ENCODE results near the gene NIPAL4. TPM values are rescaled to one million over a fixed set of nuclear protein-coding genes. Genes with fewer than 3 reads are reported as not detected.
A peak's percentile ranks its signal among the peaks of the same experiment; 100 is the strongest.
"Not testable (repeated sequence)": the region's sequence is repeated elsewhere in the genome, so short reads cannot be mapped to it uniquely, and the experiment has no call there.

The NIPAL4 gene
- total RNA-seq, 1 donor from 2014 or later: not detected

- DNase-seq (no peak), ATAC-seq (no peak)
- intact Hi-C loops (cut with micrococcal nuclease): no loop called here
Measured at GRCh38 chr5:157479612-157480510, 19.8 kb downstream of the NIPAL4 start.

- DNase-seq (no peak), ATAC-seq (no peak)
- intact Hi-C loops (cut with micrococcal nuclease): no loop called here
Measured at GRCh38 chr5:157481265-157481664, 21.3 kb downstream of the NIPAL4 start.

DNA sequence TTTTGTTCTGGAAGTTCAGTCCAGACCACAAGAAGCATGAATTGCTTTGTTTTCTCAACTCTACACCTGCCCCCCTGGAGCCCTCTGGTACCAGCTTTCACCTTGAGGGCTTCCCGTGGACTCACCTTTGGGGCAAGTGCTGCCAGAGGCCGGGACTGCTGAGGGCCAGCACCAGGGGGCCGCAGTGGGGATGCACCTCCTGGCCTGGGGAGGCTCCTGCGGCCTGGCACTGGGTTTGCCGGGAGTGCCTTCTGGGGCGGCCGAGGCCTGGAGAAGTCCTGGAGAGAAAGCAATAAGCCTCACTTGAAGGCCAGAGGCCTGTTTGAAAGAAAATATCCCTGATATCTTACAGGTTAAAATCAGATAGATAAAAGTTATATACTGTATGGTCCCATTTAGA lies 21.7 kb downstream of the NIPAL4 start:
- ATAC-seq (no peak), DNase-seq (no peak)
- intact Hi-C loops (cut with micrococcal nuclease): no loop called here

- ATAC-seq: not testable (repeated sequence)
Measured at GRCh38 chr5:157482702-157483101, 22.7 kb downstream of the NIPAL4 start.

DNA sequence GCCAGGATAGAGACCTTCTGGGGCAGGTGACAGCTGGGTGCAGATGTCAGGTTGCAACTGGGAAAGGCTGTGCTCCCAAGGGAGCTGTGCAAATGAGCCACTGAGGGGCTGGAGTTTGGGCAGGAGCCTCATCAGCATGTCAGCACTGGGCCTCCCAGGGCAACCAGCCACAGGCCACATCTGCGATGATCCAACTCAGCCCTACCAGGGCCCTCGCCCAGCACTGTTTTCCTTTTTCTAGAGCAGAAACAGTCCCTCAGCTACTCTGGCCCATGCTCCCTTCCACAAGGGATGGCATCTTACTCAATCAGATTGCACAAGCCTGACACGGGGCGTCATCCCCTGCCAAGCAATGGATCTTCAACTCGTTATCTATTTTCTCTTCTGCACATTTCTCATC lies 24.8 kb downstream of the NIPAL4 start:
- peak; percentile 80 for DNase-seq
- intact Hi-C loops (cut with micrococcal nuclease): no loop called here
- peak; percentile 90 for ATAC-seq

More at GRCh38 chr5:157482702-157483101, 22.7 kb downstream of the NIPAL4 start:
- intact Hi-C loops (cut with micrococcal nuclease); DNase-seq: not testable (repeated sequence)

DNA sequence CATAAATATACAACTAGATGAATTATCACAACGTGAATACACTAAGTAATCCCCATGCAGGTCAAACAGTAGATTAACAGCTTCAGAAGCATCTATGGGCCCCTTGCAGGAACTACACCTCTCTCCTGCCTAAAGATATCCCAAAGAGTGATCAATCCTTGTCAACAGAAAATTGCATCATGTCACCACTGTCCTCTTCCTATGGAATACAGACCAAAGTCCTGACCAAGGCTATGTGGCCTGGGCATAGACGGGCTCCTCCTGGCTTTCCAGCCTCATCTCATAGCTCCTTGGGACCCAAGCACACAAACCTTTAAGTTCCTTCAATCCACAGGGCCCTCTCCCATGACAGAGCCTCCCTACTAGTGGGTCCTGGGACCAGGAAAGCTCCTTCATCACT lies 25.3 kb downstream of the NIPAL4 start:
- intact Hi-C loops (cut with micrococcal nuclease): no loop called here
- no peak for ATAC-seq

DNA sequence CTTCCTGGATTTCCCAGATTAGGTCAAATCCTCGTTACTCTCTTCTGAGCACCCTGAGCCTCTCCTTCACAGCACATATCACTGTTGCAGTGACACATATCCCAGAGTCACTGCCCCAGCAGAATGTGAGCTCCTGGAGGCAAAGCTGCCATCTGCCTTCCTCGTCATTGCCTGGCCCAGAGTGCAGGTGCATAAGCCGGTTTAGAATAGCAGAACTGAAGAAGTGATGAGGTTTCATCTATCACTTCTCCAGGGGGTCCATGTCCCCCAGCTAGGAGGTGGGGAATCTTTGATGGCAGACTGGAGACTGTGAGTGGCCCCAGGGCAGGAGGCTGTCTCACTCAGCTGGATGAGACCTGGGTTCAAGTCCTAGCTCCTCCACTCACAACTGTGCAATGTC lies 25.8 kb downstream of the NIPAL4 start:
- ATAC-seq: no peak
- DNase-seq: no peak
- intact Hi-C loops (cut with micrococcal nuclease): no loop called here

More for the DNA sequence above, 25.3 kb downstream of the NIPAL4 start:
- no peak for DNase-seq

DNA sequence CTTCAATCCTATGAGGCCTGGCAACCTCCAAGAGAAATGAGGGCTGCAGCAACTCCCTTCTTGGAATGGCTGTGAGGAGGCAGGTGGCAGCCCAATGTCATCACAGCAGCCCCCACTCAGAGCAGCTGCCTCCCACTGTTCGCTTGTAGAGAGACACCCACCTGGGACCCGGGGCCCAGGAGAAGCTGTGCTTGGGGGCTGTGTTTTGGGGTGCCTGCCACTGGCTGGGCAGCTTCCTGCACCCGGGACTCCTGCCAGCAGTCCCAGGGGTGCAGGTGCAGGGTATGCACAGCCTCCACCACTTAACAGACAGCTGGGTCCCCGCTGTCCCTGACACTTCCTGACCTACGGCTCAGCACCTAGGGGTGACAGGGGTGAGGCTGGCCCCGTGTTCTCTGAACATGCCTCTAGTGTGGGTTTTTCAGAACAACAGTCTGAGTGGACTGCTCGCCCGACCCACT lies 26.2 kb downstream of the NIPAL4 start:
- intact Hi-C loops (cut with micrococcal nuclease): no loop called here
- DNase-seq (no peak), ATAC-seq (no peak)

DNA sequence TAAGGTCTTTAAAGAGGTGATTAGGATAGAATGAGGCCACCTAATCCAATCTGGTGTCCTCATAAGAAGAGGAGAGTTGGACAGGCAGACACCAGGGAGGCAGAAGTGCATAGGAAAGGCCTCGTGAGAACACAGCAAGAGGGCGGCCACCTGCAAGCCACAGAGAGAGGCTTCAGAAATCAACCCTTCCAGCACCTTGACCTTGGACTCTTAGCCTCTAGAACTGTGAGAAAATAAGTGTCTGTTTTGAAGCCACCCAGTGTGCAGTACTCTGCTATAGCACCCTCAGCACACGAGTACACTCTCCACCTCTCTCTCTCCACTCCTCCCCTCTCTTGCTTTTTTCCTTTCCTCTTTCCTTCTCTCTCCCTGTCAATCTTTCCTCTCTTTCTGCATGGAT lies 26.8 kb downstream of the NIPAL4 start:
- DNase-seq (no peak), ATAC-seq (no peak)
- intact Hi-C loops (cut with micrococcal nuclease): no loop called here

DNA sequence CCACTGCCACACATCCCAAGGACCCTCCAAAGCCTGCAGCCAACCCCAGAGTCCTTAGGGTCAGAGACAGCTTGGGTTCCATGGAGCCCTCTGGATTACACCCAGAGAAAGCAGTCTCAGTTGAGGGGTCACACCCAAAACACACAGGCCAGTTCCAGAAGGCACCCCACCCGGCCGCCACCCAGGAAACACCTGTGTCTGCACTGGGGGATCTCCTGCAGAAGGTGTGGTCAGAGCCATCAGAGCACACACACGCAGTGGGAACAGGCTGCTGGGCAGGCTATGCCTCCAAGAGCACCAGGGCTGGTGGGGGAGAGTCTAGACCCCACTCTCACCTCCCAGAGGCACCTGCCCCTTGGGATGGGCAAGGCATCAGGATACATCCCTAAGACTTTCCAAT lies 27.3 kb downstream of the NIPAL4 start:
- DNase-seq (no peak), ATAC-seq (no peak)
- intact Hi-C loops (cut with micrococcal nuclease): no loop called here

DNA sequence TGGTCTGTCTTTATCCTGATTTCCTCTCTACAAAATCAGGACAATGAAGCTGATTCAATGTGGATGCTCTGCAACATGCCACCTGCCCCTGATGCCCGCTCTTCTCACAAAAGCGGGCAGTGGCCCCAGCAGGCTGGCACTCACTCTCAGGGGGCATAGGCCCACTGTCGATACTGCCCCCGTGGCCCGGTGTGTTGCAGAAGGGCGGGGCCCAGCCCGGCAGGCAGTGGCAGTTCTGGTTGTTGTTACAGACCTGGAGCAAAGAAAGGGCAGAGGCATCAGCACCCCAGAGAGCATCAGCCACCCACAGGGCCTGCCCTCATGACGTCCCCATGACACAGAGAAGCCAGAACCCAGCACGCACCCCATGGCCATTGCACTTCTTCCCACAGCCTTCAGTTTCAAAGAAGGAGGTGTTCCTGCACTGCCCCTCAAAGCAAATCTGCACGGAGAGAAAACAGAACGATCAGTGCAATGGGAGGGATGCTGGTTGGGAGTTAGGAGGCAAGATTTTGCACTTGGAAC lies 31.5 kb downstream of the NIPAL4 start:
- ATAC-seq: no peak
- intact Hi-C loops (cut with micrococcal nuclease): no loop called here
- no peak for DNase-seq

DNA sequence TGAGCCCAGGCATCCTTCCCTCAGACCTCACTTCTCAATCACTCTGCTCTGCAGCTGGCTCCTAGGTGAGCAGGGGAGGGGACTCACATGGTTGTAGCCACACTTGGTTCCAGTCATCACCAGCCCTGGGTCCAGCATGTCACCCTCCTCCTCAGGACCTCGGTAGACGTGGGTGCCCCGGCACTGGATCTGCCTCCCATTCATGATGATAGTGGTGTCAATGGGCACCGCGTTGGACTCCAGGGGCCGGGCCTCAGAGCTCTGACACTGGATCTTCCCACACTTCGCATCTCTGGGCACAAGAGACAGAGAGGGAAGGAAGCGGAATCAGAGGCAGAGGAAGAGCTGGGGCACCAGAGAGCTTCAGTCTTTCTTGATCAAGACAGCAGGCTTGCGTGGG lies 32.9 kb downstream of the NIPAL4 start:
- no peak for ATAC-seq
- intact Hi-C loops (cut with micrococcal nuclease): no loop called here
- no peak for DNase-seq

DNA sequence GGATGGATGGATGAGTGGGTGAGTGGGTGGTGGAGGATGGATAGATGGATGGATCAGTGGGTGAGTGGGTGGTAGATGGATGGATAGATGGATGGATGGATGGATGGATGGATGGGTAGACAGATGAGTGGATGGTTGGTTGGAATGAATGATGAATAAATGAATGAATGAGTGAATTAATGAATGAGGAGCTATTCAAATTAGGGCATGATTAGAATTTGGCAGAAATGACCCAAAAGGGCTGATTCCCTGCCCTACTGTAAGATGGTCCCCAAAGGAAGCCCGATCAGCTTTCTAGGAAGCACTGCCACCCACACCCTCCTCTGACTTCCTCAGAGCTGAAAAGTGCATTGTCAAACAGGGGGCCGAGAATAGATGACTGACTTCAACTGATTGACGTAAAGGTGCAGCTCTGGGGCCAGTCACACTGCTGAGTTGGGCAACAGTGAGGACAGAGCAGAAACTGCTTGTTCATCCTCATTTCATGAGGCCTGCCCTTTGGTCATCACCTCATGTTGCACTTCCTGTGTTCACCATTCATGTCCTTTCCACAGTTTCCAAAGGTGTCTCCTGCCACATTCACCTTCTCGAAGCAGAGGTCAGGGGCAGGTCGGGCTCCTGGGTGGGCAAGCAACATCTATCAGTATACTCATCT lies 34.3 kb downstream of the NIPAL4 start:
- intact Hi-C loops (cut with micrococcal nuclease): no loop called here
- ATAC-seq: no peak
- DNase-seq: no peak

DNA sequence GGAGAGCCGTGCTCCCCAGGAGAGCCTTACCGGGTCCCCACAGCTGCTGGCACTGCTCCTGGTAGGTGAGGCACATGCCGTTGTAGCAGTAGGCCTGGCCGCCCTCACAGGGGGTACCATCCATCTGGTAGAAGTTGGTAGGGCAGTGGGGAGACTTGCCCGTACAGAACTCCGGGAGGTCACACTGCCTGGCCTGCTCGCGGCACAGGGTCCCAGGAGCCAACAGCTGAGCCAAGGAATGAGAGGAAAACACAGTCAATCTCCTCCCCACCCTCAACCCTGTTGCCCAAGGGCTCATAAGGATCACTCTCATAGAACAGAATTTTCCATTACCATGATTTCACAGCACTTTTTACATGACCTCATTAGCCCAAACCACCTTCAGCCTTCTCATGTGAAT lies 36.9 kb downstream of the NIPAL4 start:
- DNase-seq: no peak
- peak; percentile 69 for ATAC-seq
- intact Hi-C loops (cut with micrococcal nuclease): no loop called here

- ATAC-seq (peak; percentile 41), DNase-seq (no peak)
- intact Hi-C loops (cut with micrococcal nuclease): no loop called here
Measured at GRCh38 chr5:157497875-157498611, 38.0 kb downstream of the NIPAL4 start.

GRCh38 chr5:157502143-157502647 lies 42.2 kb downstream of the NIPAL4 start:
- intact Hi-C loops (cut with micrococcal nuclease): no loop called here
- ATAC-seq: peak; percentile 13
- DNase-seq: no peak

GRCh38 chr5:157504053-157504452 lies 44.0 kb downstream of the NIPAL4 start:
- DNase-seq (no peak), ATAC-seq (no peak)
- intact Hi-C loops (cut with micrococcal nuclease): no loop called here

GRCh38 chr5:157505496-157505895 lies 45.5 kb downstream of the NIPAL4 start:
- DNase-seq (no peak), ATAC-seq (no peak)
- intact Hi-C loops (cut with micrococcal nuclease): no loop called here

- no peak for DNase-seq
- intact Hi-C loops (cut with micrococcal nuclease): no loop called here
- no peak for ATAC-seq
Measured at GRCh38 chr5:157506066-157506590, 46.1 kb downstream of the NIPAL4 start.
